HEK293T (cell line): Measurements from ENCODE around the gene SRMS.

Source experiments
- CTCF ChIA-PET: fragments of 350-600 bp; formaldehyde crosslinking; extraction: SDS; loops from one replicate; lab custom pipeline; 2021; ENCODE audit warnings: antibody characterized with exemption, inconsistent platforms; lab: Yijun Ruan, JAX
- POLR2A ChIA-PET: fragments of 350-600 bp; formaldehyde crosslinking; extraction: SDS; loops from one replicate; lab custom pipeline; 2020; ENCODE audit warnings: antibody characterized with exemption, inconsistent platforms; lab: Yijun Ruan, JAX
- DNase-seq: peaks from one replicate; pipeline ENCODE4 v3.0.0; 2012; ENCODE audit warnings: mixed read lengths; ENCODE audit errors: extremely low spot score
- ARNT ChIP-seq: fragments of 450-650 bp; IDR thresholded peaks from 2 replicates; pipeline ENCODE4 v1.6.1; 2017; ENCODE audit warnings: mild to moderate bottlenecking
- BHLHE40 ChIP-seq: fragments of 450-650 bp; IDR thresholded peaks from 2 replicates; pipeline ENCODE4 v1.6.1; 2016; ENCODE audit warnings: mild to moderate bottlenecking, moderate library complexity, borderline replicate concordance
- CTBP1 ChIP-seq: fragments of 450-650 bp; IDR thresholded peaks from 2 replicates; pipeline ENCODE4 v1.6.1; 2016; ENCODE audit warnings: borderline replicate concordance
- ELF4 ChIP-seq: fragments of 450-650 bp; IDR thresholded peaks from 2 replicates; pipeline ENCODE4 v1.6.1; 2017; ENCODE audit warnings: antibody characterized with exemption
- FOXA1 ChIP-seq: fragments of 450-650 bp; IDR thresholded peaks from 2 replicates; pipeline ENCODE4 v1.6.1; 2016; ENCODE audit warnings: mild to moderate bottlenecking
- FOXK2 ChIP-seq: fragments of 450-650 bp; IDR thresholded peaks from 2 replicates; pipeline ENCODE4 v1.6.1; 2016; ENCODE audit warnings: mild to moderate bottlenecking
- FOXM1 ChIP-seq: fragments of 450-650 bp; IDR thresholded peaks from 2 replicates; pipeline ENCODE4 v1.6.1; 2017; ENCODE audit warnings: mild to moderate bottlenecking, borderline replicate concordance
- HDGF ChIP-seq: fragments of 450-650 bp; IDR thresholded peaks from 2 replicates; pipeline ENCODE4 v1.6.1; 2017; ENCODE audit warnings: antibody characterized with exemption, borderline replicate concordance
- L3MBTL2 ChIP-seq: fragments of 450-650 bp; conservative IDR thresholded peaks from 2 replicates; pipeline ENCODE4 v1.6.1; 2016; ENCODE audit warnings: mild to moderate bottlenecking
- LEF1 ChIP-seq: fragments of 450-650 bp; IDR thresholded peaks from 2 replicates; pipeline ENCODE4 v1.6.1; 2017; ENCODE audit warnings: mild to moderate bottlenecking, borderline replicate concordance
- NFRKB ChIP-seq: fragments of 450-650 bp; IDR thresholded peaks from 2 replicates; pipeline ENCODE4 v1.6.1; 2016; ENCODE audit warnings: mild to moderate bottlenecking, moderate library complexity
- PKNOX1 ChIP-seq: fragments of 450-650 bp; IDR thresholded peaks from 2 replicates; pipeline ENCODE4 v1.6.1; 2016
- SP1 ChIP-seq: fragments of 450-650 bp; IDR thresholded peaks from 2 replicates; pipeline ENCODE4 v1.6.1; 2017
- SUZ12 ChIP-seq: fragments of 450-650 bp; IDR thresholded peaks from 2 replicates; pipeline ENCODE4 v1.6.1; 2016; ENCODE audit warnings: mild to moderate bottlenecking
- TARDBP ChIP-seq: fragments of 450-650 bp; IDR thresholded peaks from 2 replicates; pipeline ENCODE4 v1.6.1; 2016
- ZNF384 ChIP-seq: fragments of 450-650 bp; IDR thresholded peaks from 2 replicates; pipeline ENCODE4 v1.6.1; 2016

Gene SRMS

DNA sequence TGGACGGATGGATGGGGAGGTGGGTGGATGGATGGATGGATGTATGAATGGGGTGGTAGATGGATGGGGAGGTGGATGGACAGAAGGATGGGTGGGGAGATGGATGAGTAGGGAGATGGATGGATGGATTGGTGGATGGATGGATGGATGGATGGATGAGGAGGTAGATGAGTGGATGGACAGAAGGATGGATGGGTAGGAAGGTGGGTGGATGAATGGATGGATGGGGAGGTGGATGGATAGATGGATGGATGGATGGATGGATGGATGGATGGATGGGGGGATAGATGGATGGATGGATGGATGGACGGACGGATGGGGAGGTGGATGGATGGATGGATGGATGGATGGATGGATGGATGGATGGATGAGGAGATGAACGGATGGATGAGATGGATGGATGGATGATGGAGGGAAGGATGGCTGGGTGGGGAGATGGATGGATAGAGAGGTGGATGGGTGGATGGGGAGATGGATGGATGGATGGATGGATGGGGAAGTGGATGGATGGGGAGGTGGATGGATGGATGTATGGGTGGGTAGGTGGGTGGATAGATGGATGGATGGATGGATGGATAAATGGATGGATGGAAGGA lies 55.8 kb downstream of the SRMS start:
- ChIA-PET CTCF (no interaction called here), POLR2A (no interaction called here)
- TF ChIP-seq ELF4 (no peak), NFRKB (no peak), HDGF (no peak), BHLHE40 (no peak), FOXM1 (no peak), LEF1 (no peak), FOXK2 (no peak), FOXA1 (no peak), TARDBP (no peak), SP1 (no peak), SUZ12 (no peak), ARNT (no peak), ZNF384 (no peak), L3MBTL2 (no peak), PKNOX1 (no peak), CTBP1 (no peak)
- DNase-seq = no peak

- DNase-seq = no peak
- no peak for TF ChIP-seq FOXK2
- no peak for TF ChIP-seq HDGF
- TF ChIP-seq ARNT = no peak
- no peak for TF ChIP-seq CTBP1
- no peak for TF ChIP-seq SP1
- TF ChIP-seq NFRKB = no peak
- no peak for TF ChIP-seq SUZ12
- no peak for TF ChIP-seq PKNOX1
- no peak for TF ChIP-seq L3MBTL2
- no peak for TF ChIP-seq TARDBP
- no peak for TF ChIP-seq ZNF384
- no peak for TF ChIP-seq BHLHE40
- no peak for TF ChIP-seq FOXM1
- TF ChIP-seq ELF4 = no peak
- TF ChIP-seq LEF1 = no peak
- no peak for TF ChIP-seq FOXA1
- POLR2A ChIA-PET = no interaction called here
- CTCF ChIA-PET = no interaction called here
Observed at GRCh38 chr20:63491078-63491477, 56.5 kb downstream of the SRMS start.
